ENCODE results near the gene NEK6.

- TF ChIP-seq, protein P1, sequence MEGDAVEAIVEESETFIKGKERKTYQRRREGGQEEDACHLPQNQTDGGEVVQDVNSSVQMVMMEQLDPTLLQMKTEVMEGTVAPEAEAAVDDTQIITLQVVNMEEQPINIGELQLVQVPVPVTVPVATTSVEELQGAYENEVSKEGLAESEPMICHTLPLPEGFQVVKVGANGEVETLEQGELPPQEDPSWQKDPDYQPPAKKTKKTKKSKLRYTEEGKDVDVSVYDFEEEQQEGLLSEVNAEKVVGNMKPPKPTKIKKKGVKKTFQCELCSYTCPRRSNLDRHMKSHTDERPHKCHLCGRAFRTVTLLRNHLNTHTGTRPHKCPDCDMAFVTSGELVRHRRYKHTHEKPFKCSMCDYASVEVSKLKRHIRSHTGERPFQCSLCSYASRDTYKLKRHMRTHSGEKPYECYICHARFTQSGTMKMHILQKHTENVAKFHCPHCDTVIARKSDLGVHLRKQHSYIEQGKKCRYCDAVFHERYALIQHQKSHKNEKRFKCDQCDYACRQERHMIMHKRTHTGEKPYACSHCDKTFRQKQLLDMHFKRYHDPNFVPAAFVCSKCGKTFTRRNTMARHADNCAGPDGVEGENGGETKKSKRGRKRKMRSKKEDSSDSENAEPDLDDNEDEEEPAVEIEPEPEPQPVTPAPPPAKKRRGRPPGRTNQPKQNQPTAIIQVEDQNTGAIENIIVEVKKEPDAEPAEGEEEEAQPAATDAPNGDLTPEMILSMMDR (IDR thresholded peaks at IDR 0.05), result no peak
- no peak for TF ChIP-seq POLR2A (IDR thresholded peaks at IDR 0.05)
These were observed 126.5 kb downstream of the NEK6 start for GRCh38 chr9:124384210-124384609.

All from adrenal gland (tissue), 5 donors.